Liver (tissue), 3 donors: ENCODE measurements around the gene KANK4.

Experiments used
- EGR1 ChIP-seq, 2 donors: IDR thresholded peaks; 2 replicates each; pipeline ENCODE4 v1.6.1; 2016 to 2018; ENCODE audit warnings: antibody characterized with exemption in 2 of 2, low read depth in 2 of 2
- FOXA1 ChIP-seq: IDR thresholded peaks from 2 replicates; pipeline ENCODE4 v1.6.1; 2016; ENCODE audit warnings: antibody characterized with exemption
- GABPA ChIP-seq, 2 donors: IDR thresholded peaks in 1 of 2; conservative IDR thresholded peaks in 1 of 2; 2 replicates each; pipeline ENCODE4 v1.6.1; 2016; ENCODE audit warnings: antibody characterized with exemption in 2 of 2, mild to moderate bottlenecking in 1 of 2, moderate library complexity in 1 of 2
- HNF4G ChIP-seq: IDR thresholded peaks from 2 replicates; pipeline ENCODE4 v1.6.1; 2016; ENCODE audit warnings: antibody characterized with exemption
- RAD21 ChIP-seq, 2 donors: IDR thresholded peaks; 2 replicates each; pipeline ENCODE4 v1.6.1; 2016; ENCODE audit warnings: antibody characterized with exemption in 2 of 2, mild to moderate bottlenecking in 2 of 2
- TAF1 ChIP-seq: conservative IDR thresholded peaks from 2 replicates; pipeline ENCODE4 v1.6.1; 2016; ENCODE audit warnings: antibody characterized with exemption, mild to moderate bottlenecking
- YY1 ChIP-seq: IDR thresholded peaks from 2 replicates; pipeline ENCODE4 v1.6.1; 2016; ENCODE audit warnings: antibody characterized with exemption, mild to moderate bottlenecking
- TF ChIP-seq, protein P1 (sequence below): IDR thresholded peaks from 2 replicates; pipeline ENCODE4 v1.6.1; 2016; ENCODE audit warnings: antibody characterized with exemption
- TF ChIP-seq, protein P2 (sequence below): IDR thresholded peaks from 2 replicates; pipeline ENCODE4 v1.6.1; 2016; ENCODE audit warnings: antibody characterized with exemption
- TF ChIP-seq, protein P3 (sequence below): IDR thresholded peaks from 2 replicates; pipeline ENCODE4 v1.6.1; 2016; ENCODE audit warnings: antibody characterized with exemption, mild to moderate bottlenecking
- TF ChIP-seq, protein P4 (sequence below): fragments of 150-350 bp; IDR thresholded peaks from 2 replicates; pipeline ENCODE4 v1.5.1; 2017; ENCODE audit warnings: improper control_type of control experiment, low read depth, low read length; ENCODE audit not compliant: missing input control
- donor health status: healthy.
- donor health status: healthy.

DNA sequence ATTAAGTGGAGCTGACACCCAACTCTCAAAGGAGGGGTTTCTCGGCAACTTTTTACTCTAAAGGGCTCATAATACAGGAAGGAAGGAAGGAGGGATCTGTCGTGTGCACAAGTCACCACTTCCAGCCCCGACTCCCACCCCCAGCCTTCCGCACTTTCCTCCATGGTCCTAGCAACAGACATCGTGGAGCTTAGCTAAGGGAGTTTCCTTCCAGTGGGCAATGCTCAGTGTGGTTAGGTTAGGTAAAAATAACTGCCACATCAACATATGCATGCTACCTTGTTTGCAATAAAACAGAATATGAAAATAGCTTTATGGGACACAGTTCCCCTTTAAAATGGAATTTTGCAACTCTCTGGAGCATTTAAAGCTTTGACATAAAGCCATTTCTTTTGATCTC, 35.2 kb downstream of the KANK4 start:
- TF ChIP-seq, protein P1, sequence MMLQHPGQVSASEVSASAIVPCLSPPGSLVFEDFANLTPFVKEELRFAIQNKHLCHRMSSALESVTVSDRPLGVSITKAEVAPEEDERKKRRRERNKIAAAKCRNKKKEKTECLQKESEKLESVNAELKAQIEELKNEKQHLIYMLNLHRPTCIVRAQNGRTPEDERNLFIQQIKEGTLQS: no peak
- TF ChIP-seq FOXA1 (no peak), EGR1 (IDR thresholded peaks at IDR 0.05; ENCODE audit: low read depth in 2 of 2) (no peak), YY1 (no peak), RAD21 (IDR thresholded peaks at IDR 0.05) (no peak), TAF1 (no peak), HNF4G (no peak), GABPA (IDR thresholded peaks at IDR 0.05 in 1 of 2, conservative IDR thresholded peaks at IDR 0.05 in 1 of 2) (no peak)
- TF ChIP-seq, protein P2, sequence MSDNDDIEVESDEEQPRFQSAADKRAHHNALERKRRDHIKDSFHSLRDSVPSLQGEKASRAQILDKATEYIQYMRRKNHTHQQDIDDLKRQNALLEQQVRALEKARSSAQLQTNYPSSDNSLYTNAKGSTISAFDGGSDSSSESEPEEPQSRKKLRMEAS: no peak
- TF ChIP-seq, protein P3, sequence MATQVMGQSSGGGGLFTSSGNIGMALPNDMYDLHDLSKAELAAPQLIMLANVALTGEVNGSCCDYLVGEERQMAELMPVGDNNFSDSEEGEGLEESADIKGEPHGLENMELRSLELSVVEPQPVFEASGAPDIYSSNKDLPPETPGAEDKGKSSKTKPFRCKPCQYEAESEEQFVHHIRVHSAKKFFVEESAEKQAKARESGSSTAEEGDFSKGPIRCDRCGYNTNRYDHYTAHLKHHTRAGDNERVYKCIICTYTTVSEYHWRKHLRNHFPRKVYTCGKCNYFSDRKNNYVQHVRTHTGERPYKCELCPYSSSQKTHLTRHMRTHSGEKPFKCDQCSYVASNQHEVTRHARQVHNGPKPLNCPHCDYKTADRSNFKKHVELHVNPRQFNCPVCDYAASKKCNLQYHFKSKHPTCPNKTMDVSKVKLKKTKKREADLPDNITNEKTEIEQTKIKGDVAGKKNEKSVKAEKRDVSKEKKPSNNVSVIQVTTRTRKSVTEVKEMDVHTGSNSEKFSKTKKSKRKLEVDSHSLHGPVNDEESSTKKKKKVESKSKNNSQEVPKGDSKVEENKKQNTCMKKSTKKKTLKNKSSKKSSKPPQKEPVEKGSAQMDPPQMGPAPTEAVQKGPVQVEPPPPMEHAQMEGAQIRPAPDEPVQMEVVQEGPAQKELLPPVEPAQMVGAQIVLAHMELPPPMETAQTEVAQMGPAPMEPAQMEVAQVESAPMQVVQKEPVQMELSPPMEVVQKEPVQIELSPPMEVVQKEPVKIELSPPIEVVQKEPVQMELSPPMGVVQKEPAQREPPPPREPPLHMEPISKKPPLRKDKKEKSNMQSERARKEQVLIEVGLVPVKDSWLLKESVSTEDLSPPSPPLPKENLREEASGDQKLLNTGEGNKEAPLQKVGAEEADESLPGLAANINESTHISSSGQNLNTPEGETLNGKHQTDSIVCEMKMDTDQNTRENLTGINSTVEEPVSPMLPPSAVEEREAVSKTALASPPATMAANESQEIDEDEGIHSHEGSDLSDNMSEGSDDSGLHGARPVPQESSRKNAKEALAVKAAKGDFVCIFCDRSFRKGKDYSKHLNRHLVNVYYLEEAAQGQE: no peak
- TF ChIP-seq, protein P4, sequence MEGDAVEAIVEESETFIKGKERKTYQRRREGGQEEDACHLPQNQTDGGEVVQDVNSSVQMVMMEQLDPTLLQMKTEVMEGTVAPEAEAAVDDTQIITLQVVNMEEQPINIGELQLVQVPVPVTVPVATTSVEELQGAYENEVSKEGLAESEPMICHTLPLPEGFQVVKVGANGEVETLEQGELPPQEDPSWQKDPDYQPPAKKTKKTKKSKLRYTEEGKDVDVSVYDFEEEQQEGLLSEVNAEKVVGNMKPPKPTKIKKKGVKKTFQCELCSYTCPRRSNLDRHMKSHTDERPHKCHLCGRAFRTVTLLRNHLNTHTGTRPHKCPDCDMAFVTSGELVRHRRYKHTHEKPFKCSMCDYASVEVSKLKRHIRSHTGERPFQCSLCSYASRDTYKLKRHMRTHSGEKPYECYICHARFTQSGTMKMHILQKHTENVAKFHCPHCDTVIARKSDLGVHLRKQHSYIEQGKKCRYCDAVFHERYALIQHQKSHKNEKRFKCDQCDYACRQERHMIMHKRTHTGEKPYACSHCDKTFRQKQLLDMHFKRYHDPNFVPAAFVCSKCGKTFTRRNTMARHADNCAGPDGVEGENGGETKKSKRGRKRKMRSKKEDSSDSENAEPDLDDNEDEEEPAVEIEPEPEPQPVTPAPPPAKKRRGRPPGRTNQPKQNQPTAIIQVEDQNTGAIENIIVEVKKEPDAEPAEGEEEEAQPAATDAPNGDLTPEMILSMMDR: no peak
